Uterus (tissue), 2 donors: ENCODE results near the gene ZCCHC10.

Experiments used
- POLR2A ChIP-seq, 2 donors: fragments of 450-650 bp; IDR thresholded peaks; one replicate each; pipeline ENCODE4 v1.6.1; 2016; ENCODE audit warnings: antibody characterized with exemption in 2 of 2, mild to moderate bottlenecking in 1 of 2, moderate library complexity in 1 of 2
- TF ChIP-seq, protein P1 (sequence below), 4 experiments: fragments of 200-600 bp in 2 of 4; fragments of 450-650 bp in 2 of 4; sonication (generic) in 2 of 4; IDR thresholded peaks; one replicate each; pipeline ENCODE4 v1.5.1; 2016 to 2019; ENCODE audit warnings: antibody characterized with exemption in 4 of 4, mild to moderate bottlenecking in 2 of 4, moderate library complexity in 1 of 4

DNA sequence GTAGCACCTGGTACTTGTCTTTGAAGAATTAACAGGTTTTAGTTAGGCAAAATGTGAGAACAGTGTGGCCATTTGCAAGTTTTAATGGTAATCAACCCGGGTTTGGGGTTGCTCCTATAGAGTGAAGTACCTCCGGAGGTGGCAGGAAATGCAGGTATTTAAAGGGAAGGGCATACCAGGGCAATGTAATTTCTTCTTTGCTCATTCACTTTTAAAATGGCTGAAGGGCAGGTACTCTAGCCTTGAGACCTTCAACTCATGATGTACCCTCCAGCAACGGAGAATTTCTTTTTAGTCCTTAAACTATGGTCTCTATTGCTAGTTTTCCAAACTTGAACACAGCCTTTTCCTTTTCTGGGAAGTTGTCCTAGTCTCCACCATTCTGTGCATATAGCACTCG, 24.2 kb upstream of the ZCCHC10 start:
- TF ChIP-seq, protein P1, sequence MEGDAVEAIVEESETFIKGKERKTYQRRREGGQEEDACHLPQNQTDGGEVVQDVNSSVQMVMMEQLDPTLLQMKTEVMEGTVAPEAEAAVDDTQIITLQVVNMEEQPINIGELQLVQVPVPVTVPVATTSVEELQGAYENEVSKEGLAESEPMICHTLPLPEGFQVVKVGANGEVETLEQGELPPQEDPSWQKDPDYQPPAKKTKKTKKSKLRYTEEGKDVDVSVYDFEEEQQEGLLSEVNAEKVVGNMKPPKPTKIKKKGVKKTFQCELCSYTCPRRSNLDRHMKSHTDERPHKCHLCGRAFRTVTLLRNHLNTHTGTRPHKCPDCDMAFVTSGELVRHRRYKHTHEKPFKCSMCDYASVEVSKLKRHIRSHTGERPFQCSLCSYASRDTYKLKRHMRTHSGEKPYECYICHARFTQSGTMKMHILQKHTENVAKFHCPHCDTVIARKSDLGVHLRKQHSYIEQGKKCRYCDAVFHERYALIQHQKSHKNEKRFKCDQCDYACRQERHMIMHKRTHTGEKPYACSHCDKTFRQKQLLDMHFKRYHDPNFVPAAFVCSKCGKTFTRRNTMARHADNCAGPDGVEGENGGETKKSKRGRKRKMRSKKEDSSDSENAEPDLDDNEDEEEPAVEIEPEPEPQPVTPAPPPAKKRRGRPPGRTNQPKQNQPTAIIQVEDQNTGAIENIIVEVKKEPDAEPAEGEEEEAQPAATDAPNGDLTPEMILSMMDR (IDR thresholded peaks at IDR 0.05), result no peak
- TF ChIP-seq POLR2A (IDR thresholded peaks at IDR 0.05), result no peak
